CD14-positive monocyte (primary cell): Measurements from ENCODE around the gene COL10A1. TPM values are rescaled to one million over a fixed set of nuclear protein-coding genes. Genes with fewer than 3 reads are reported as not detected.

ENCODE experiments used
- DNase-seq, 3 donors: peaks; one replicate each; pipeline ENCODE4 v3.0.0-alpha.2; 2011 to 2022
- H2AFZ ChIP-seq: 2 replicates; pipeline ENCODE4 v1.6.0; 2012; ENCODE audit warnings: mild to moderate bottlenecking, low read depth, low read length, inconsistent platforms; ENCODE audit not compliant: insufficient read depth, poor library complexity, severe bottlenecking
- H3K27ac ChIP-seq, 2 donors: 1 replicate in 1 of 2; 2 replicates in 1 of 2; pipeline ENCODE4 v1.5.1; 2012 to 2013; ENCODE audit warnings: low read length in 2 of 2, control low read depth in 1 of 2, inconsistent platforms in 1 of 2, low read depth in 1 of 2, mild to moderate bottlenecking in 1 of 2
- H3K27me3 ChIP-seq, 2 donors: one replicate each; pipeline versions ENCODE4 v1.6.0 to v1.6.1; 2011 to 2013; ENCODE audit warnings: low read length in 2 of 2; ENCODE audit not compliant: control insufficient read depth in 2 of 2, insufficient read depth in 2 of 2
- H3K36me3 ChIP-seq, 2 donors: replicated peaks in 1 of 2; 1 replicate in 1 of 2; 2 replicates in 1 of 2; pipeline versions ENCODE4 v1.5.1 to v1.6.1; 2012 to 2013; ENCODE audit warnings: low read length in 2 of 2, control low read depth in 1 of 2, inconsistent platforms in 1 of 2, mild to moderate bottlenecking in 1 of 2; ENCODE audit not compliant: insufficient read depth in 2 of 2, control insufficient read depth in 1 of 2
- H3K4me1 ChIP-seq, 2 donors: 1 replicate in 1 of 2; 2 replicates in 1 of 2; pipeline versions ENCODE4 v1.5.1 to v1.6.1; 2012 to 2013; ENCODE audit warnings: low read length in 2 of 2, control low read depth in 1 of 2, inconsistent platforms in 1 of 2, mild to moderate bottlenecking in 1 of 2, moderate library complexity in 1 of 2; ENCODE audit not compliant: insufficient read depth in 2 of 2, control insufficient read depth in 1 of 2
- H3K4me2 ChIP-seq: replicated peaks from 2 replicates; pipeline ENCODE3; 2012; ENCODE audit warnings: low read length, moderate library complexity, mild to moderate bottlenecking; ENCODE audit not compliant: poor library complexity, severe bottlenecking; ENCODE audit errors: extremely low read depth
- H3K4me3 ChIP-seq, 3 experiments: fragments of 200-600 bp in 1 of 3; sonication (generic) in 1 of 3; replicated peaks in 1 of 3; 1 replicate in 2 of 3; 2 replicates in 1 of 3; pipeline ENCODE4 v1.5.1; 2011 to 2013; ENCODE audit warnings: low read length in 3 of 3, mild to moderate bottlenecking in 3 of 3, control low read depth in 2 of 3, low read depth in 2 of 3, inconsistent platforms in 1 of 3, moderate library complexity in 1 of 3
- H3K79me2 ChIP-seq: 2 replicates; pipeline ENCODE4 v1.6.0; 2012; ENCODE audit warnings: mild to moderate bottlenecking, control low read depth, inconsistent platforms, low read length, moderate library complexity; ENCODE audit not compliant: insufficient read depth
- H3K9ac ChIP-seq: 2 replicates; pipeline ENCODE4 v1.6.0; 2017; ENCODE audit warnings: low read length, mild to moderate bottlenecking; ENCODE audit not compliant: insufficient read depth, poor library complexity, severe bottlenecking
- H3K9me3 ChIP-seq, 2 donors: replicated peaks in 1 of 2; 1 replicate in 1 of 2; 2 replicates in 1 of 2; pipeline versions ENCODE4 v1.5.1 to v1.6.1; 2012 to 2013; ENCODE audit warnings: low read length in 2 of 2, control low read depth in 1 of 2; ENCODE audit not compliant: control insufficient read depth in 1 of 2, insufficient read depth in 1 of 2
- H4K20me1 ChIP-seq: 2 replicates; pipeline ENCODE4 v1.6.0; 2012; ENCODE audit warnings: mild to moderate bottlenecking, low read length, control low read depth, moderate library complexity; ENCODE audit not compliant: insufficient read depth
- H3K27ac Mint-ChIP-seq, 7 donors: one replicate each; pipeline ENCODE4 v1.8.0; 2020; ENCODE audit warnings: mild to moderate bottlenecking in 7 of 7, mixed read lengths in 7 of 7, moderate library complexity in 6 of 7, inconsistent platforms in 2 of 7
- H3K27me3 Mint-ChIP-seq, 3 donors: one replicate each; pipeline ENCODE4 v1.8.0; 2021 to 2022; ENCODE audit warnings: low read depth in 3 of 3, mild to moderate bottlenecking in 3 of 3, mixed read lengths in 3 of 3, moderate library complexity in 3 of 3, inconsistent platforms in 1 of 3
- H3K36me3 Mint-ChIP-seq, 2 donors: one replicate each; pipeline ENCODE4 v1.8.0; 2020; ENCODE audit warnings: mixed read lengths in 2 of 2, inconsistent platforms in 1 of 2, mild to moderate bottlenecking in 1 of 2
- H3K4me1 Mint-ChIP-seq: one replicate; pipeline ENCODE4 v1.8.0; 2020; ENCODE audit warnings: mild to moderate bottlenecking, mixed read lengths
- H3K4me3 Mint-ChIP-seq, 2 donors: one replicate each; pipeline ENCODE4 v1.8.0; 2020; ENCODE audit warnings: mild to moderate bottlenecking in 2 of 2, mixed read lengths in 2 of 2, moderate library complexity in 1 of 2
- H3K9me3 Mint-ChIP-seq, 7 donors: one replicate each; pipeline ENCODE4 v1.8.0; 2020 to 2022; ENCODE audit warnings: mixed read lengths in 7 of 7, mild to moderate bottlenecking in 6 of 7, moderate library complexity in 6 of 7, inconsistent platforms in 2 of 7
- WGBS: methylation state at CpG from one replicate; pipeline ENCODE4 v1.1.5; 2013; ENCODE audit warnings: missing lambda C conversion rate; ENCODE audit not compliant: insufficient coverage; 5-methylcytosine and 5-hydroxymethylcytosine counted together
- intact Hi-C, 2 donors: fragments of 100-400 bp; cut with micrococcal nuclease; formaldehyde crosslinking; loops; one replicate each; pipeline versions ENCODE4 v1.15.0 to v1.15.1; 2023
- polyA plus RNA-seq, 3 donors: library from polyadenylated mRNA; depleted of rRNA in 1 of 3; unstranded in 2 of 3; stranded (reverse) in 1 of 3; fragments of 300-500 nt in 2 of 3; fragments of >200 nt in 1 of 3; fragmentation: Illumina TruSeq in 2 of 3; gene quantifications; 1 replicate in 2 of 3; 2 replicates in 1 of 3; pipeline ENCODE4 v1.2.3, GENCODE V29; 2012 to 2021
- TF ChIP-seq, protein P1 (sequence below): fragments of 200-600 bp; IDR thresholded peaks from one replicate; pipeline ENCODE4 v1.8.0; 2022; ENCODE audit warnings: antibody characterized with exemption, mild to moderate bottlenecking

COL10A1 gene
- polyA plus RNA-seq, 3 donors: not detected

DNA sequence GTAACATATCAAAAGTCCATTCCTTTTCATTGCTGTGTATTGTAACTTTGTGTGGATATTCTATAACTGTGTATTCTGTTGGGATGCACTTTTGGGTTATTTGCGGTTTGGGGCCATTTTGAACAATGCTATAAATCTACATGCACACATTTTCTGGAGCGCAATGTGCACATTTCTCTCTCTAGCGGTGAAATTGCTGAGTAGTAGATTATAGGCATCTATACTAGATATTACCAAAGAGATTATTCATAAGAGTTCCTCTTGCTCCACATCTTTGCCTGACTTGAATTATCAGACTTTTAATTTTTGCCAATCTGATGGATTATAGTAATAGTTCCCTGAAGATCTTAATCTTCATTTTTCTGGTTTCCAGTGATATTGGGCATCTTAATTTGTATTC is 47.0 kb downstream of the COL10A1 start:
- TF ChIP-seq, protein P1, sequence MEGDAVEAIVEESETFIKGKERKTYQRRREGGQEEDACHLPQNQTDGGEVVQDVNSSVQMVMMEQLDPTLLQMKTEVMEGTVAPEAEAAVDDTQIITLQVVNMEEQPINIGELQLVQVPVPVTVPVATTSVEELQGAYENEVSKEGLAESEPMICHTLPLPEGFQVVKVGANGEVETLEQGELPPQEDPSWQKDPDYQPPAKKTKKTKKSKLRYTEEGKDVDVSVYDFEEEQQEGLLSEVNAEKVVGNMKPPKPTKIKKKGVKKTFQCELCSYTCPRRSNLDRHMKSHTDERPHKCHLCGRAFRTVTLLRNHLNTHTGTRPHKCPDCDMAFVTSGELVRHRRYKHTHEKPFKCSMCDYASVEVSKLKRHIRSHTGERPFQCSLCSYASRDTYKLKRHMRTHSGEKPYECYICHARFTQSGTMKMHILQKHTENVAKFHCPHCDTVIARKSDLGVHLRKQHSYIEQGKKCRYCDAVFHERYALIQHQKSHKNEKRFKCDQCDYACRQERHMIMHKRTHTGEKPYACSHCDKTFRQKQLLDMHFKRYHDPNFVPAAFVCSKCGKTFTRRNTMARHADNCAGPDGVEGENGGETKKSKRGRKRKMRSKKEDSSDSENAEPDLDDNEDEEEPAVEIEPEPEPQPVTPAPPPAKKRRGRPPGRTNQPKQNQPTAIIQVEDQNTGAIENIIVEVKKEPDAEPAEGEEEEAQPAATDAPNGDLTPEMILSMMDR: no peak
- no peaks in the 10 kb centered on the region for H3K4me1 Mint-ChIP-seq

DNA sequence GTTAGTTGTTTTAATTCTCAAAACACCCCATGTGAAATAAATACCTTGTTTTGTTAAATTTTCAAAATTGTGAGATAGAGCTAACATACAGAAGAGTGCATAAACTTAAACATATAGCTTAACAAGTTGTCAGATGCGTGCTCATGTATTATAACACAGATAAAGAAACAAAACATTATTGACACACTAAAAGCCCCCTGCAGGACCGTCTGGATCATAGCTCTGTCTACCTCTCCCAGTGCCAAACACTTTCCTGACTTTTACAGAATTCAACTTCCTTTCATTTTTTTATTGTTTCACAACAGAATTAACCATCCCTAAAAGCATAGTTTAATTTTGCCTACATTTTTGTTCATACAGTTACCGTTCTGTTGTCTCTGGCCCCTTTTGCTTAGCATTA is 47.4 kb downstream of the COL10A1 start:
- Histone ChIP-seq H3K4me1 (no peaks in the 10 kb centered on the region), H3K36me3 (no peaks in the 10 kb centered on the region), H4K20me1 (no peaks in the 10 kb centered on the region), H3K9ac (no peak overlapping the region), H3K4me2 (no peak overlapping the region), H2AFZ (no peak overlapping the region), H3K9me3 (no peaks in the 10 kb centered on the region), H3K27ac (no peak overlapping the region), H3K27me3 (no peaks in the 10 kb centered on the region), H3K4me3 (no peak overlapping the region), H3K79me2 (no peaks in the 10 kb centered on the region)
- intact Hi-C loops: no loop called here
- H3K27ac Mint-ChIP-seq: no peak overlapping the region
- H3K36me3 Mint-ChIP-seq: no peaks in the 10 kb centered on the region
- H3K4me3 Mint-ChIP-seq: no peak overlapping the region
- H3K9me3 Mint-ChIP-seq: peaks cover 0 to 3% (median 0%) of the 10 kb centered on the region in 7 donors
- 55% methylated on average over 1 of the region's 3 CpGs for WGBS
- DNase-seq: no peak
- no peaks in the 10 kb centered on the region for H3K4me1 Mint-ChIP-seq
- peaks cover 3 to 4% (median 4%) of the 10 kb centered on the region in 3 donors for H3K27me3 Mint-ChIP-seq
- TF ChIP-seq, protein P1: no peak

More for the DNA sequence above, 47.0 kb downstream of the COL10A1 start:
- intact Hi-C loops: no loop called here
- no peaks in the 10 kb centered on the region for H3K36me3 ChIP-seq
- Mint-ChIP-seq H3K36me3 (no peaks in the 10 kb centered on the region), H3K27ac (no peak overlapping the region), H3K4me3 (no peak overlapping the region), H3K27me3 (peaks cover 3 to 4% (median 4%) of the 10 kb centered on the region in 3 donors), H3K9me3 (peaks cover 0 to 3% (median 0%) of the 10 kb centered on the region in 7 donors)
- H3K79me2 ChIP-seq: no peaks in the 10 kb centered on the region
- no peak for DNase-seq
- no peak overlapping the region for H3K4me2 ChIP-seq
- no peaks in the 10 kb centered on the region for H3K4me1 ChIP-seq
- H3K9me3 ChIP-seq: no peaks in the 10 kb centered on the region
- H3K9ac ChIP-seq: no peak overlapping the region
- no peaks in the 10 kb centered on the region for H4K20me1 ChIP-seq
- H3K4me3 ChIP-seq: no peak overlapping the region
- no peaks in the 10 kb centered on the region for H3K27me3 ChIP-seq
- H2AFZ ChIP-seq: no peak overlapping the region
- H3K27ac ChIP-seq: no peak overlapping the region
- no CpG with 5 or more reads among the region's 3 CpGs for WGBS
